Measurements from ENCODE around the gene CUX1.
"Not testable (repeated sequence)": the region's sequence is repeated elsewhere in the genome, so short reads cannot be mapped to it uniquely, and the experiment has no call there.

The CUX1 gene

GRCh38 chr7:102019461-102019860 lies 202.0 kb downstream of the CUX1 start:
- no peak for TF ChIP-seq CTCF (conservative IDR thresholded peaks at IDR 0.05)
- no peak overlapping the region for H3K27ac ChIP-seq

GRCh38 chr7:102021841-102022618 lies 204.6 kb downstream of the CUX1 start:
- peak overlapping the region; percentile 63 for H3K27ac ChIP-seq
- TF ChIP-seq CTCF (conservative IDR thresholded peaks at IDR 0.05) = no peak

- TF ChIP-seq CTCF (conservative IDR thresholded peaks at IDR 0.05) = no peak
- H3K27ac ChIP-seq = peak overlapping the region; percentile 63; the same call in 1 of the 2 replicates
Measured at GRCh38 chr7:102024005-102024768, 206.8 kb downstream of the CUX1 start.

- TF ChIP-seq CTCF (conservative IDR thresholded peaks at IDR 0.05) = no peak
- no peak overlapping the region for H3K27ac ChIP-seq
Measured at GRCh38 chr7:102024769-102025391, 207.5 kb downstream of the CUX1 start.

- H3K27ac ChIP-seq = not testable (repeated sequence)
Measured at GRCh38 chr7:102025777-102026176, 208.4 kb downstream of the CUX1 start.

GRCh38 chr7:102028206-102028826 lies 210.9 kb downstream of the CUX1 start:
- no peak for TF ChIP-seq CTCF (conservative IDR thresholded peaks at IDR 0.05)

GRCh38 chr7:102029616-102030015 lies 212.2 kb downstream of the CUX1 start:
- no peak overlapping the region for H3K27ac ChIP-seq
- no peak for TF ChIP-seq CTCF (conservative IDR thresholded peaks at IDR 0.05)

More at GRCh38 chr7:102028206-102028826, 210.9 kb downstream of the CUX1 start:
- H3K27ac ChIP-seq = no peak overlapping the region

Measured in VCaP (cell line).